ENCODE results near the gene RNU5D-1. TPM values are rescaled to one million over a fixed set of nuclear protein-coding genes. Genes with fewer than 3 reads are reported as not detected.

Gene RNU5D-1
- total and polyA plus RNA-seq, 10 of the 15 experiments (the other 5 are each of a cell fraction or from before 2014, with no cell fraction given), result not detected

- H3K79me2 ChIP-seq (ENCODE audit: control insufficient read depth, insufficient read depth, low read length), result no peaks in the 10 kb centered on the region
- WGBS (ENCODE audit: insufficient coverage, insufficient replicate concordance, low lambda C conversion rate, missing lambda C conversion rate), result under 1% methylated on average over 14 of the region's 14 CpGs
- BruUV-seq (replicated peaks), result TSS peak; percentile 100
- TF ChIP-seq POU2F2 (IDR thresholded peaks at IDR 0.05; ENCODE audit: borderline replicate concordance, low read depth, low read length) (peak; percentile 100), ZNF687 (IDR thresholded peaks at IDR 0.05) (peak; percentile 100), ESRRA (IDR thresholded peaks at IDR 0.05; ENCODE audit: low read length) (no peak; the same call in 1 of the 2 replicates), PML (IDR thresholded peaks at IDR 0.05; ENCODE audit: low read length) (peak; percentile 100), EP300 (IDR thresholded peaks at IDR 0.05; ENCODE audit: borderline replicate concordance in 1 of 2, control insufficient read depth in 1 of 2, low read depth in 2 of 2, low read length in 2 of 2) (no peak), ZBTB33 (IDR thresholded peaks at IDR 0.05) (peak; percentile 84; the same call in 1 of the 2 replicates), PAX8 (IDR thresholded peaks at IDR 0.05) (0 out of 2 replicates have a peak, but pooled peaks have one; percentile 72), MTA2 (IDR thresholded peaks at IDR 0.05; ENCODE audit: low read depth) (peak; percentile 56; the same call in 1 of the 2 replicates), KLF5 (IDR thresholded peaks at IDR 0.05; ENCODE audit: partially characterized antibody) (peak; percentile 97), WRNIP1 (IDR thresholded peaks at IDR 0.05; ENCODE audit: borderline replicate concordance, low read depth, low read length) (no peak), JUNB (IDR thresholded peaks at IDR 0.05) (peak; percentile 87), CBFB (IDR thresholded peaks at IDR 0.05; ENCODE audit: low read depth) (peak; percentile 100), LARP7 (IDR thresholded peaks at IDR 0.05) (peak; percentile 97), MYC (IDR thresholded peaks at IDR 0.05; ENCODE audit: insufficient read depth, insufficient read length, insufficient replicate concordance, low read length, severe bottlenecking) (no peak)
These were observed 9.2 kb downstream of the RNU5D-1 start for GRCh38 chr1:44721485-44722361.

More at GRCh38 chr1:44721485-44722361, 9.2 kb downstream of the RNU5D-1 start:
- peak; percentile 99 for DNase-seq (ENCODE audit: low read depth, low spot score)
- Histone ChIP-seq H4K20me1 (ENCODE audit: control insufficient read depth, insufficient read depth) (no peaks in the 10 kb centered on the region), H3K4me2 (ENCODE audit: control insufficient read depth, insufficient read depth) (peak overlapping the region; percentile 59; the same call in 1 of the 2 replicates), H3K9me3 (replicated peaks; ENCODE audit: control insufficient read depth, insufficient read depth, low read length) (no peaks in the 10 kb centered on the region), H3K27ac (ENCODE audit: control insufficient read depth, insufficient read depth) (peak overlapping the region; percentile 99), H3K27me3 (replicated peaks in 1 of 2; ENCODE audit: control insufficient read depth in 2 of 2, insufficient read depth in 2 of 2, low read length in 1 of 2) (no peaks in the 10 kb centered on the region), H2AFZ (ENCODE audit: control insufficient read depth, low read depth, low read length) (peak overlapping the region; percentile 92), H3K4me1 (ENCODE audit: control insufficient read depth, insufficient read depth, low read length) (peaks cover 49% of the 10 kb centered on the region), H3K4me3 (no peak overlapping the region), H3K36me3 (ENCODE audit: control insufficient read depth in 2 of 2, insufficient read depth in 2 of 2, low read length in 1 of 2) (no peaks in the 10 kb centered on the region), H3K9ac (ENCODE audit: control insufficient read depth, insufficient read depth, low read length) (peak overlapping the region; percentile 74)
- POLR2A ChIA-PET, result interaction anchor here (0.6 to 9.8 kb wide), 29 partner anchors 9 to 823 kb away, joined by 3 to 110 read pairs (median 4); partner anchors contain the start of genes ARMH1, BTBD19, EIF2B3 and HECTD3
- SMC1A ChIA-PET (ENCODE audit: uncharacterized antibody, unreplicated experiment), result interaction anchor here (0.6 to 2.6 kb wide), 19 partner anchors 9 to 779 kb away, joined by 3 to 26 read pairs (median 4); partner anchors contain the start of genes BTBD19, DYNLT4, MMACHC and RNU5D-1
- intact Hi-C loops (cut with micrococcal nuclease; ENCODE audit: unreplicated experiment) (loop anchor here (1.0 kb wide), 2 partner anchors 9 to 98 kb away; no protein-coding TSS in a partner anchor), in situ Hi-C loops (cut with MboI) (no loop called here)
- peak; percentile 91 for ATAC-seq
- peak; percentile 92 for FAIRE-seq
- CTCF ChIA-PET, result interaction anchor here (0.6 to 12.6 kb wide), 19 partner anchors 8 to 770 kb away, joined by 3 to 175 read pairs (median 4); partner anchors contain the start of genes BTBD19, RNU5D-1 and TMEM53
- RAD21 ChIA-PET (ENCODE audit: unreplicated experiment), result interaction anchor here (0.9 to 2.8 kb wide), 20 partner anchors 9 to 770 kb away, joined by 3 to 48 read pairs (median 4); partner anchors contain the start of genes ARMH1, BTBD19, PLK3 and PTCH2
